ENCODE measurements around the gene PGAP6. TPM values are rescaled to one million over a fixed set of nuclear protein-coding genes. Genes with fewer than 3 reads are reported as not detected.
"Not testable (repeated sequence)": the region's sequence is repeated elsewhere in the genome, so short reads cannot be mapped to it uniquely, and the experiment has no call there.

The PGAP6 gene
- polyA plus RNA-seq, 4 donors, result 48.1 to 76.6 (median 64.9) TPM

GRCh38 chr16:387761-388666 is 6.2 kb upstream of the PGAP6 start:
- 21 to 38% (median 31%) methylated on average over 20 of the region's 20 CpGs for WGBS, 3 donors

GRCh38 chr16:386641-387156 is 4.9 kb upstream of the PGAP6 start:
- no peak for FAIRE-seq
- peak overlapping the region in 1 of 3 donors; percentile 17 for H3K27ac ChIP-seq (ENCODE audit: low read depth in 1 of 3, low read length in 2 of 3)

More at GRCh38 chr16:387761-388666, 6.2 kb upstream of the PGAP6 start:
- FAIRE-seq; H3K9me3 ChIP-seq (ENCODE audit: control insufficient read depth in 2 of 2, insufficient read depth in 1 of 2, low read depth in 1 of 2, low read length in 1 of 2); H3K27me3 ChIP-seq (ENCODE audit: control insufficient read depth in 3 of 3, insufficient read depth in 3 of 3, low read length in 3 of 3): not testable (repeated sequence)
- DNase-seq, result peak; percentile 29 to 79
- H3K4me3 ChIP-seq (ENCODE audit: low read depth in 1 of 3, low read length in 3 of 3), result peak overlapping the region in 1 of 3 donors; percentile 4
- H3K4me1 ChIP-seq (ENCODE audit: control insufficient read depth in 3 of 3, insufficient read depth in 2 of 3, low read depth in 1 of 3, low read length in 2 of 3), result peaks cover 0 to 36% (median 0%) of the 10 kb centered on the region in 3 donors
- H3K27ac ChIP-seq (ENCODE audit: low read depth in 1 of 3, low read length in 2 of 3), result peak overlapping the region in 1 of 3 donors; percentile 51
- H3K36me3 ChIP-seq (ENCODE audit: control insufficient read depth in 3 of 3, insufficient read depth in 2 of 3, low read depth in 1 of 3, low read length in 3 of 3), result peaks cover 0 to 18% (median 0%) of the 10 kb centered on the region in 3 donors

GRCh38 chr16:383326-384051 is 1.7 kb upstream of the PGAP6 start:
- peaks cover 0 to 19% (median 0%) of the 10 kb centered on the region in 3 donors for H3K36me3 ChIP-seq (ENCODE audit: control insufficient read depth in 3 of 3, insufficient read depth in 2 of 3, low read depth in 1 of 3, low read length in 3 of 3)
- peak overlapping the region; percentile 9 to 86 (median 80) for H3K27ac ChIP-seq (ENCODE audit: low read depth in 1 of 3, low read length in 2 of 3)
- H3K9me3 ChIP-seq (ENCODE audit: control insufficient read depth in 2 of 2, insufficient read depth in 1 of 2, low read depth in 1 of 2, low read length in 1 of 2), result no peaks in the 10 kb centered on the region
- WGBS, 3 donors, result 23 to 30% (median 24%) methylated on average over 33 of the region's 33 CpGs
- H3K4me3 ChIP-seq (ENCODE audit: low read depth in 1 of 3, low read length in 3 of 3), result peak overlapping the region in 2 of 3 donors; percentile 12 to 84
- DNase-seq, result peak; percentile 82 to 84
- H3K27me3 ChIP-seq (ENCODE audit: control insufficient read depth in 3 of 3, insufficient read depth in 3 of 3, low read length in 3 of 3), result no peaks in the 10 kb centered on the region
- no peak for FAIRE-seq
- H3K4me1 ChIP-seq (ENCODE audit: control insufficient read depth in 3 of 3, insufficient read depth in 2 of 3, low read depth in 1 of 3, low read length in 2 of 3), result peaks cover 0 to 45% (median 0%) of the 10 kb centered on the region in 3 donors

More at GRCh38 chr16:386641-387156, 4.9 kb upstream of the PGAP6 start:
- Histone ChIP-seq H3K4me1 (ENCODE audit: control insufficient read depth in 3 of 3, insufficient read depth in 2 of 3, low read depth in 1 of 3, low read length in 2 of 3) (peaks cover 0 to 36% (median 0%) of the 10 kb centered on the region in 3 donors), H3K9me3 (ENCODE audit: control insufficient read depth in 2 of 2, insufficient read depth in 1 of 2, low read depth in 1 of 2, low read length in 1 of 2) (peaks cover 0 to 2% of the 10 kb centered on the region in 2 donors), H3K4me3 (ENCODE audit: low read depth in 1 of 3, low read length in 3 of 3) (no peak overlapping the region), H3K36me3 (ENCODE audit: control insufficient read depth in 3 of 3, insufficient read depth in 2 of 3, low read depth in 1 of 3, low read length in 3 of 3) (peaks cover 0 to 13% (median 0%) of the 10 kb centered on the region in 3 donors), H3K27me3 (ENCODE audit: control insufficient read depth in 3 of 3, insufficient read depth in 3 of 3, low read length in 3 of 3) (no peaks in the 10 kb centered on the region)
- no peak for DNase-seq
- 80 to 83% (median 82%) methylated on average over 19 of the region's 19 CpGs for WGBS, 3 donors

- FAIRE-seq, result no peak
- 1% methylated on average over 30 to 73 of the region's 73 CpGs for WGBS, 3 donors
- H3K27me3 ChIP-seq (ENCODE audit: control insufficient read depth in 3 of 3, insufficient read depth in 3 of 3, low read length in 3 of 3), result no peaks in the 10 kb centered on the region
- no peaks in the 10 kb centered on the region for H3K9me3 ChIP-seq (ENCODE audit: control insufficient read depth in 2 of 2, insufficient read depth in 1 of 2, low read depth in 1 of 2, low read length in 1 of 2)
- peak overlapping the region; percentile 59 to 91 (median 66) for H3K27ac ChIP-seq (ENCODE audit: low read depth in 1 of 3, low read length in 2 of 3)
- H3K36me3 ChIP-seq (ENCODE audit: control insufficient read depth in 3 of 3, insufficient read depth in 2 of 3, low read depth in 1 of 3, low read length in 3 of 3), result peaks cover 3 to 32% (median 3%) of the 10 kb centered on the region in 3 donors
- peak; percentile 56 to 76 for DNase-seq
- peaks cover 0 to 32% (median 0%) of the 10 kb centered on the region in 3 donors for H3K4me1 ChIP-seq (ENCODE audit: control insufficient read depth in 3 of 3, insufficient read depth in 2 of 3, low read depth in 1 of 3, low read length in 2 of 3)
- H3K4me3 ChIP-seq (ENCODE audit: low read depth in 1 of 3, low read length in 3 of 3), result peak overlapping the region; percentile 86 to 96 (median 90)
Measured at GRCh38 chr16:381012-381788, 578 bp downstream of the PGAP6 start.

- peak overlapping the region in 2 of 3 donors; percentile 66 to 91 for H3K27ac ChIP-seq (ENCODE audit: low read depth in 1 of 3, low read length in 2 of 3)
- FAIRE-seq, result no peak
Measured at GRCh38 chr16:380762-381011, 1.1 kb downstream of the PGAP6 start.

GRCh38 chr16:379961-380761 is 1.6 kb downstream of the PGAP6 start:
- FAIRE-seq (no peak), DNase-seq (no peak)
- WGBS, 3 donors, result 52 to 73% (median 56%) methylated on average over 24 to 27 of the region's 27 CpGs
- H3K36me3 ChIP-seq (ENCODE audit: control insufficient read depth in 3 of 3, insufficient read depth in 2 of 3, low read depth in 1 of 3, low read length in 3 of 3), result peaks cover 7 to 42% (median 9%) of the 10 kb centered on the region in 3 donors
- peak overlapping the region in 2 of 3 donors; percentile 26 to 27 for H3K27ac ChIP-seq (ENCODE audit: low read depth in 1 of 3, low read length in 2 of 3)
- peak overlapping the region in 2 of 3 donors; percentile 86 to 96 for H3K4me3 ChIP-seq (ENCODE audit: low read depth in 1 of 3, low read length in 3 of 3)
- peaks cover 0 to 32% (median 0%) of the 10 kb centered on the region in 3 donors for H3K4me1 ChIP-seq (ENCODE audit: control insufficient read depth in 3 of 3, insufficient read depth in 2 of 3, low read depth in 1 of 3, low read length in 2 of 3)
- H3K27me3 ChIP-seq (ENCODE audit: control insufficient read depth in 3 of 3, insufficient read depth in 3 of 3, low read length in 3 of 3), result no peaks in the 10 kb centered on the region
- H3K9me3 ChIP-seq (ENCODE audit: control insufficient read depth in 2 of 2, insufficient read depth in 1 of 2, low read depth in 1 of 2, low read length in 1 of 2), result no peaks in the 10 kb centered on the region

More at GRCh38 chr16:380762-381011, 1.1 kb downstream of the PGAP6 start:
- H3K27me3 ChIP-seq (ENCODE audit: control insufficient read depth in 3 of 3, insufficient read depth in 3 of 3, low read length in 3 of 3), result no peaks in the 10 kb centered on the region
- H3K4me3 ChIP-seq (ENCODE audit: low read depth in 1 of 3, low read length in 3 of 3), result peak overlapping the region in 2 of 3 donors; percentile 86 to 96
- peaks cover 6 to 37% (median 7%) of the 10 kb centered on the region in 3 donors for H3K36me3 ChIP-seq (ENCODE audit: control insufficient read depth in 3 of 3, insufficient read depth in 2 of 3, low read depth in 1 of 3, low read length in 3 of 3)
- DNase-seq, result no peak
- H3K9me3 ChIP-seq (ENCODE audit: control insufficient read depth in 2 of 2, insufficient read depth in 1 of 2, low read depth in 1 of 2, low read length in 1 of 2), result no peaks in the 10 kb centered on the region
- H3K4me1 ChIP-seq (ENCODE audit: control insufficient read depth in 3 of 3, insufficient read depth in 2 of 3, low read depth in 1 of 3, low read length in 2 of 3), result peaks cover 0 to 32% (median 0%) of the 10 kb centered on the region in 3 donors
- WGBS, 3 donors, result 3 to 8% (median 4%) methylated on average over 9 to 12 of the region's 12 CpGs

- Histone ChIP-seq H3K4me3 (ENCODE audit: low read depth in 1 of 3, low read length in 3 of 3) (peak overlapping the region in 2 of 3 donors; percentile 1 to 3), H3K36me3 (ENCODE audit: control insufficient read depth in 3 of 3, insufficient read depth in 2 of 3, low read depth in 1 of 3, low read length in 3 of 3) (peaks cover 10 to 49% (median 12%) of the 10 kb centered on the region in 3 donors), H3K4me1 (ENCODE audit: control insufficient read depth in 3 of 3, insufficient read depth in 2 of 3, low read depth in 1 of 3, low read length in 2 of 3) (peaks cover 0 to 32% (median 0%) of the 10 kb centered on the region in 3 donors), H3K9me3 (ENCODE audit: control insufficient read depth in 2 of 2, insufficient read depth in 1 of 2, low read depth in 1 of 2, low read length in 1 of 2) (no peaks in the 10 kb centered on the region), H3K27ac (ENCODE audit: low read depth in 1 of 3, low read length in 2 of 3) (peak overlapping the region in 2 of 3 donors; percentile 26 to 27), H3K27me3 (ENCODE audit: control insufficient read depth in 3 of 3, insufficient read depth in 3 of 3, low read length in 3 of 3) (no peaks in the 10 kb centered on the region)
- DNase-seq, result peak; percentile 87 to 88
- no peak for FAIRE-seq
- WGBS, 3 donors, result 16 to 68% (median 26%) methylated on average over 15 to 16 of the region's 16 CpGs
Measured at GRCh38 chr16:379183-379960, 2.4 kb downstream of the PGAP6 start.

All from small intestine (tissue), 7 donors.